ENCODE measurements around the gene LTF. TPM values are rescaled to one million over a fixed set of nuclear protein-coding genes. Genes with fewer than 3 reads are reported as not detected.

The LTF gene
- total and polyA plus RNA-seq, 2 experiments from 2014 or later, result 0.73 to 1.3 TPM

DNA sequence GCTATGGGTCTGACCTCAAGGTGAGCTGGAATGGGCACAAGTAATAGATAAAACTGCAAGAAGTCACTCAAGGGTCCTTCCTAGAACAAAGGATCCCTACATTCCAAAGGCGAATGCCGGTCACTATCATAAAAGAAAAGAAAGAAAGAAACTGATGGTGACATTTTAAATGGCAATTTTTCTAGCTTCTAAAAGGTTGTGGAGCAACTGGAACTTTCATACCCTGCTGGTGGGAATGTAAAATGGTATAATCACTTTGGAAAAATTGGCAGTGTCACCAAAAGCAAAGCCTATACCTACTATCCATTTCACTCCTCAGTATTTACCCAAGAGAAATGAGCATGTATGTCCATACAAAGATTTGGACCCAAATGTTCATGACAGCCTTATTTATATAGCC is 53.4 kb downstream of the LTF start:
- TF ChIP-seq EZH2 (IDR thresholded peaks at IDR 0.05; ENCODE audit: low read depth, unreplicated experiment), result no peak
- TF ChIP-seq, protein P1, sequence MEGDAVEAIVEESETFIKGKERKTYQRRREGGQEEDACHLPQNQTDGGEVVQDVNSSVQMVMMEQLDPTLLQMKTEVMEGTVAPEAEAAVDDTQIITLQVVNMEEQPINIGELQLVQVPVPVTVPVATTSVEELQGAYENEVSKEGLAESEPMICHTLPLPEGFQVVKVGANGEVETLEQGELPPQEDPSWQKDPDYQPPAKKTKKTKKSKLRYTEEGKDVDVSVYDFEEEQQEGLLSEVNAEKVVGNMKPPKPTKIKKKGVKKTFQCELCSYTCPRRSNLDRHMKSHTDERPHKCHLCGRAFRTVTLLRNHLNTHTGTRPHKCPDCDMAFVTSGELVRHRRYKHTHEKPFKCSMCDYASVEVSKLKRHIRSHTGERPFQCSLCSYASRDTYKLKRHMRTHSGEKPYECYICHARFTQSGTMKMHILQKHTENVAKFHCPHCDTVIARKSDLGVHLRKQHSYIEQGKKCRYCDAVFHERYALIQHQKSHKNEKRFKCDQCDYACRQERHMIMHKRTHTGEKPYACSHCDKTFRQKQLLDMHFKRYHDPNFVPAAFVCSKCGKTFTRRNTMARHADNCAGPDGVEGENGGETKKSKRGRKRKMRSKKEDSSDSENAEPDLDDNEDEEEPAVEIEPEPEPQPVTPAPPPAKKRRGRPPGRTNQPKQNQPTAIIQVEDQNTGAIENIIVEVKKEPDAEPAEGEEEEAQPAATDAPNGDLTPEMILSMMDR (conservative IDR thresholded peaks at IDR 0.05; ENCODE audit: low read depth in 2 of 2), result 0 out of 4 replicates have a peak, but pooled peaks of 1 of the 2 experiments have one; percentile 28
- TF ChIP-seq, protein P2, sequence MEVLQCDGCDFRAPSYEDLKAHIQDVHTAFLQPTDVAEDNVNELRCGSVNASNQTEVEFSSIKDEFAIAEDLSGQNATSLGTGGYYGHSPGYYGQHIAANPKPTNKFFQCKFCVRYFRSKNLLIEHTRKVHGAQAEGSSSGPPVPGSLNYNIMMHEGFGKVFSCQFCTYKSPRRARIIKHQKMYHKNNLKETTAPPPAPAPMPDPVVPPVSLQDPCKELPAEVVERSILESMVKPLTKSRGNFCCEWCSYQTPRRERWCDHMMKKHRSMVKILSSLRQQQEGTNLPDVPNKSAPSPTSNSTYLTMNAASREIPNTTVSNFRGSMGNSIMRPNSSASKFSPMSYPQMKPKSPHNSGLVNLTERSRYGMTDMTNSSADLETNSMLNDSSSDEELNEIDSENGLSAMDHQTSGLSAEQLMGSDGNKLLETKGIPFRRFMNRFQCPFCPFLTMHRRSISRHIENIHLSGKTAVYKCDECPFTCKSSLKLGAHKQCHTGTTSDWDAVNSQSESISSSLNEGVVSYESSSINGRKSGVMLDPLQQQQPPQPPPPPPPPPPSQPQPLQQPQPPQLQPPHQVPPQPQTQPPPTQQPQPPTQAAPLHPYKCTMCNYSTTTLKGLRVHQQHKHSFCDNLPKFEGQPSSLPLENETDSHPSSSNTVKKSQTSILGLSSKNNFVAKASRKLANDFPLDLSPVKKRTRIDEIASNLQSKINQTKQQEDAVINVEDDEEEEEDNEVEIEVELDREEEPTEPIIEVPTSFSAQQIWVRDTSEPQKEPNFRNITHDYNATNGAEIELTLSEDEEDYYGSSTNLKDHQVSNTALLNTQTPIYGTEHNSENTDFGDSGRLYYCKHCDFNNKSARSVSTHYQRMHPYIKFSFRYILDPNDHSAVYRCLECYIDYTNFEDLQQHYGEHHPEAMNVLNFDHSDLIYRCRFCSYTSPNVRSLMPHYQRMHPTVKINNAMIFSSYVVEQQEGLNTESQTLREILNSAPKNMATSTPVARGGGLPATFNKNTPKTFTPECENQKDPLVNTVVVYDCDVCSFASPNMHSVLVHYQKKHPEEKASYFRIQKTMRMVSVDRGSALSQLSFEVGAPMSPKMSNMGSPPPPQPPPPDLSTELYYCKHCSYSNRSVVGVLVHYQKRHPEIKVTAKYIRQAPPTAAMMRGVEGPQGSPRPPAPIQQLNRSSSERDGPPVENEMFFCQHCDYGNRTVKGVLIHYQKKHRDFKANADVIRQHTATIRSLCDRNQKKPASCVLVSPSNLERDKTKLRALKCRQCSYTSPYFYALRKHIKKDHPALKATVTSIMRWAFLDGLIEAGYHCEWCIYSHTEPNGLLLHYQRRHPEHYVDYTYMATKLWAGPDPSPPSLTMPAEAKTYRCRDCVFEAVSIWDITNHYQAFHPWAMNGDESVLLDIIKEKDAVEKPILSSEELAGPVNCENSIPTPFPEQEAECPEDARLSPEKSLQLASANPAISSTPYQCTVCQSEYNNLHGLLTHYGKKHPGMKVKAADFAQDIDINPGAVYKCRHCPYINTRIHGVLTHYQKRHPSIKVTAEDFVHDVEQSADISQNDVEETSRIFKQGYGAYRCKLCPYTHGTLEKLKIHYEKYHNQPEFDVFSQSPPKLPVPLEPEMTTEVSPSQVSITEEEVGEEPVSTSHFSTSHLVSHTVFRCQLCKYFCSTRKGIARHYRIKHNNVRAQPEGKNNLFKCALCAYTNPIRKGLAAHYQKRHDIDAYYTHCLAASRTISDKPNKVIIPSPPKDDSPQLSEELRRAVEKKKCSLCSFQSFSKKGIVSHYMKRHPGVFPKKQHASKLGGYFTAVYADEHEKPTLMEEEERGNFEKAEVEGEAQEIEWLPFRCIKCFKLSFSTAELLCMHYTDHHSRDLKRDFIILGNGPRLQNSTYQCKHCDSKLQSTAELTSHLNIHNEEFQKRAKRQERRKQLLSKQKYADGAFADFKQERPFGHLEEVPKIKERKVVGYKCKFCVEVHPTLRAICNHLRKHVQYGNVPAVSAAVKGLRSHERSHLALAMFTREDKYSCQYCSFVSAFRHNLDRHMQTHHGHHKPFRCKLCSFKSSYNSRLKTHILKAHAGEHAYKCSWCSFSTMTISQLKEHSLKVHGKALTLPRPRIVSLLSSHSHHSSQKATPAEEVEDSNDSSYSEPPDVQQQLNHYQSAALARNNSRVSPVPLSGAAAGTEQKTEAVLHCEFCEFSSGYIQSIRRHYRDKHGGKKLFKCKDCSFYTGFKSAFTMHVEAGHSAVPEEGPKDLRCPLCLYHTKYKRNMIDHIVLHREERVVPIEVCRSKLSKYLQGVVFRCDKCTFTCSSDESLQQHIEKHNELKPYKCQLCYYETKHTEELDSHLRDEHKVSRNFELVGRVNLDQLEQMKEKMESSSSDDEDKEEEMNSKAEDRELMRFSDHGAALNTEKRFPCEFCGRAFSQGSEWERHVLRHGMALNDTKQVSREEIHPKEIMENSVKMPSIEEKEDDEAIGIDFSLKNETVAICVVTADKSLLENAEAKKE (CRISPR knock-in tag; IDR thresholded peaks at IDR 0.05), result no peak
- TF ChIP-seq, protein P3, sequence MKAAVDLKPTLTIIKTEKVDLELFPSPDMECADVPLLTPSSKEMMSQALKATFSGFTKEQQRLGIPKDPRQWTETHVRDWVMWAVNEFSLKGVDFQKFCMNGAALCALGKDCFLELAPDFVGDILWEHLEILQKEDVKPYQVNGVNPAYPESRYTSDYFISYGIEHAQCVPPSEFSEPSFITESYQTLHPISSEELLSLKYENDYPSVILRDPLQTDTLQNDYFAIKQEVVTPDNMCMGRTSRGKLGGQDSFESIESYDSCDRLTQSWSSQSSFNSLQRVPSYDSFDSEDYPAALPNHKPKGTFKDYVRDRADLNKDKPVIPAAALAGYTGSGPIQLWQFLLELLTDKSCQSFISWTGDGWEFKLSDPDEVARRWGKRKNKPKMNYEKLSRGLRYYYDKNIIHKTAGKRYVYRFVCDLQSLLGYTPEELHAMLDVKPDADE (IDR thresholded peaks at IDR 0.05), result no peak
- Mint-ChIP-seq H3K27me3 (ENCODE audit: insufficient read depth, low read depth, poor library complexity) (peaks cover 4% of the 10 kb centered on the region), H3K4me3 (no peak overlapping the region), H3K36me3 (ENCODE audit: low read depth) (no peaks in the 10 kb centered on the region), H3K27ac (no peak overlapping the region), H3K9me3 (no peaks in the 10 kb centered on the region), H3K4me1 (no peaks in the 10 kb centered on the region; the same call in 2 of the 3 replicates)
- H3K36me3 ChIP-seq (ENCODE audit: insufficient read depth), result no peaks in the 10 kb centered on the region
- no peak for DNase-seq (ENCODE audit: low spot score)
- no peaks in the 10 kb centered on the region for H3F3A ChIP-seq (replicated peaks; ENCODE audit: low read depth)
- H3K27ac ChIP-seq (ENCODE audit: low read depth), result no peak overlapping the region
- H3K27me3 ChIP-seq (ENCODE audit: insufficient read depth), result no peaks in the 10 kb centered on the region
- no peak overlapping the region for H3K4me2 ChIP-seq
- H3K4me3 ChIP-seq, result no peak overlapping the region
- no peak overlapping the region for H2AFZ ChIP-seq
- ATAC-seq, result no peak
- no peaks in the 10 kb centered on the region for H4K20me1 ChIP-seq (replicated peaks; ENCODE audit: insufficient read depth)
- H3K9me2 ChIP-seq (ENCODE audit: insufficient read depth), result no peaks in the 10 kb centered on the region
- H3K4me1 ChIP-seq (ENCODE audit: insufficient read depth), result no peaks in the 10 kb centered on the region
- H3K79me2 ChIP-seq (replicated peaks; ENCODE audit: insufficient read depth), result no peaks in the 10 kb centered on the region
